Panc1 (cell line): Measurements from ENCODE around the gene ASTN2. TPM values are rescaled to one million over a fixed set of nuclear protein-coding genes. Genes with fewer than 3 reads are reported as not detected.

Source experiments
- ATAC-seq: fragments of 200-7000 bp; cut with Tn5 transposase; 2 replicates; pipeline ENCODE4 v1.9.1; 2020; ENCODE audit warnings: mild to moderate bottlenecking, moderate library complexity
- BruUV-seq: library from RNA; stranded (reverse); fragments of 400-500 nt; replicated peaks from 2 replicates; lab custom pipeline; 2021; lab: Mats Ljungman, UMichigan
- CTCF ChIA-PET: fragments of 300-600 bp; sonication (Branson Sonifier 250); formaldehyde crosslinking; loops from one replicate; lab custom pipeline; 2022; ENCODE audit warnings: antibody characterized with exemption; lab: Charles Lee
- POLR2A ChIA-PET: fragments of 300-600 bp; sonication (Branson Sonifier 250); formaldehyde crosslinking; loops from one replicate; lab custom pipeline; 2022; ENCODE audit warnings: antibody characterized with exemption; lab: Charles Lee
- DNase-seq: peaks from one replicate; pipeline ENCODE4 v3.0.0-alpha.2; 2010; ENCODE audit warnings: low read depth, low spot score
- H3K27ac ChIP-seq: 2 replicates; pipeline ENCODE4 v1.5.1; 2011; ENCODE audit warnings: mild to moderate bottlenecking, low read length, inconsistent platforms
- H3K27me3 ChIP-seq: fragments of 200-500 bp; sonication (Bioruptor generic); 2 replicates; pipeline ENCODE4 v1.6.0; 2014; ENCODE audit warnings: low read length, inconsistent platforms; ENCODE audit not compliant: control insufficient read depth, insufficient read depth
- H3K36me3 ChIP-seq: fragments of 200-500 bp; sonication (Bioruptor generic); 2 replicates; pipeline ENCODE4 v1.5.1; 2014; ENCODE audit warnings: inconsistent platforms, mild to moderate bottlenecking, low read length, moderate library complexity; ENCODE audit not compliant: control insufficient read depth, insufficient read depth
- H3K4me1 ChIP-seq: 2 replicates; pipeline ENCODE4 v1.5.1; 2011; ENCODE audit warnings: inconsistent platforms, mild to moderate bottlenecking, low read length, moderate library complexity; ENCODE audit not compliant: control insufficient read depth, insufficient read depth
- H3K4me3 ChIP-seq, 2 experiments: 2 replicates each; pipeline ENCODE4 v1.5.1; 2011 to 2012; ENCODE audit warnings: low read depth in 2 of 2, low read length in 2 of 2, mild to moderate bottlenecking in 2 of 2, inconsistent platforms in 1 of 2, moderate library complexity in 1 of 2
- H3K9me3 ChIP-seq: fragments of 200-500 bp; sonication (Bioruptor generic); 2 replicates; pipeline ENCODE4 v1.5.1; 2014; ENCODE audit warnings: low read depth, mild to moderate bottlenecking, inconsistent platforms, low read length, moderate library complexity; ENCODE audit not compliant: control insufficient read depth, insufficient read depth
- POLR2AphosphoS5 ChIP-seq: IDR thresholded peaks from 2 replicates; pipeline ENCODE4 v1.6.1; 2012; ENCODE audit warnings: mild to moderate bottlenecking, low read depth, low read length, moderate library complexity
- SIN3A ChIP-seq: IDR thresholded peaks from 2 replicates; pipeline ENCODE4 v1.6.1; 2012; ENCODE audit warnings: low read depth, mild to moderate bottlenecking, low read length, moderate library complexity, borderline replicate concordance; ENCODE audit not compliant: insufficient read depth
- TCF7L2 ChIP-seq: IDR thresholded peaks from 2 replicates; pipeline ENCODE4 v1.6.1; 2011; ENCODE audit warnings: mild to moderate bottlenecking, low read depth, low read length, inconsistent platforms
- in situ Hi-C: cut with HindIII; loops from 2 replicates; pipeline ENCODE4 v1.10.0; 2016; ENCODE audit warnings: low sequenced_read_pairs, low pct_unique_long_range_greater_than_20kb
- intact Hi-C: fragments of 100-400 bp; cut with micrococcal nuclease; formaldehyde crosslinking; loops from one replicate; pipeline ENCODE4 v1.10.0; 2022; ENCODE audit not compliant: unreplicated experiment
- total RNA-seq: library from RNA; stranded (reverse); gene quantifications from one replicate; pipeline ENCODE4 v1.2.1, GENCODE V29; 2021; ENCODE audit not compliant: unreplicated experiment
- TF ChIP-seq, protein P1 (sequence below), 2 experiments: IDR thresholded peaks; 2 replicates each; pipeline ENCODE4 v1.6.1; 2011 to 2012; ENCODE audit warnings: low read depth in 2 of 2, control low read depth in 1 of 2, low read length in 1 of 2, mild to moderate bottlenecking in 1 of 2, moderate library complexity in 1 of 2; ENCODE audit not compliant: insufficient read depth in 1 of 2
- TF ChIP-seq, protein P2 (sequence below): fragments of 450-650 bp; IDR thresholded peaks from 2 replicates; pipeline ENCODE4 v1.5.1; 2017; ENCODE audit warnings: mild to moderate bottlenecking

ASTN2 gene
- total RNA-seq, 1 experiment from 2014 or later = 3.9 TPM

GRCh38 chr9:116608064-116608463 is 806.8 kb downstream of the ASTN2 start:
- POLR2A ChIA-PET = no interaction called here
- in situ Hi-C loops = no loop called here

DNA sequence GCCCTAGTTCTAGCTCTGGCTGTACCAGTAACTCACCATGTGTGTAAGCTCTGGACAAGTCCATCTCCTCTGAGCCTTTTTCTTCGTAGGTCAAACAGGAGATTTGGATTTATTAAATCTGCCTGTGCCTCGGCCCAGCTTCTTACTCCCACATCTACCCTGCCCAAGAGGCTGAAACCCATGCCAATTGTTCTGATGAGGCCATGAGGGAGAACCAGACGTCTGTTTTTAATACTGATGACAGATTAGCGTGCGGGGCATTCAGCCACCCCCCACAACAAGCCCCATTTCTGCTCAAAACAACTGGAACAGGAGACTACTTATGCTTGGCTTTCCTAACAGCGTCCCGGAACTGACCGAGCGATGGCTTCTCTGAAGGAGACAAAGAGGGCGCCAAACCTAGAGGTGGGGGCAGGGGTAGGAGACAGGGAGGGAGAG is 808.9 kb downstream of the ASTN2 start:
- POLR2A ChIA-PET = no interaction called here
- in situ Hi-C loops = no loop called here
- no peaks in the 10 kb centered on the region for H3K27me3 ChIP-seq

More at GRCh38 chr9:116608064-116608463, 806.8 kb downstream of the ASTN2 start:
- H3K27me3 ChIP-seq = no peaks in the 10 kb centered on the region
- H3K4me1 ChIP-seq = no peaks in the 10 kb centered on the region
- H3K4me3 ChIP-seq = no peak overlapping the region
- no peaks in the 10 kb centered on the region for H3K9me3 ChIP-seq
- ATAC-seq (no peak), DNase-seq (no peak)
- no TSS peak for BruUV-seq
- no peak overlapping the region for H3K27ac ChIP-seq
- intact Hi-C loops = no loop called here
- TF ChIP-seq, protein P1, sequence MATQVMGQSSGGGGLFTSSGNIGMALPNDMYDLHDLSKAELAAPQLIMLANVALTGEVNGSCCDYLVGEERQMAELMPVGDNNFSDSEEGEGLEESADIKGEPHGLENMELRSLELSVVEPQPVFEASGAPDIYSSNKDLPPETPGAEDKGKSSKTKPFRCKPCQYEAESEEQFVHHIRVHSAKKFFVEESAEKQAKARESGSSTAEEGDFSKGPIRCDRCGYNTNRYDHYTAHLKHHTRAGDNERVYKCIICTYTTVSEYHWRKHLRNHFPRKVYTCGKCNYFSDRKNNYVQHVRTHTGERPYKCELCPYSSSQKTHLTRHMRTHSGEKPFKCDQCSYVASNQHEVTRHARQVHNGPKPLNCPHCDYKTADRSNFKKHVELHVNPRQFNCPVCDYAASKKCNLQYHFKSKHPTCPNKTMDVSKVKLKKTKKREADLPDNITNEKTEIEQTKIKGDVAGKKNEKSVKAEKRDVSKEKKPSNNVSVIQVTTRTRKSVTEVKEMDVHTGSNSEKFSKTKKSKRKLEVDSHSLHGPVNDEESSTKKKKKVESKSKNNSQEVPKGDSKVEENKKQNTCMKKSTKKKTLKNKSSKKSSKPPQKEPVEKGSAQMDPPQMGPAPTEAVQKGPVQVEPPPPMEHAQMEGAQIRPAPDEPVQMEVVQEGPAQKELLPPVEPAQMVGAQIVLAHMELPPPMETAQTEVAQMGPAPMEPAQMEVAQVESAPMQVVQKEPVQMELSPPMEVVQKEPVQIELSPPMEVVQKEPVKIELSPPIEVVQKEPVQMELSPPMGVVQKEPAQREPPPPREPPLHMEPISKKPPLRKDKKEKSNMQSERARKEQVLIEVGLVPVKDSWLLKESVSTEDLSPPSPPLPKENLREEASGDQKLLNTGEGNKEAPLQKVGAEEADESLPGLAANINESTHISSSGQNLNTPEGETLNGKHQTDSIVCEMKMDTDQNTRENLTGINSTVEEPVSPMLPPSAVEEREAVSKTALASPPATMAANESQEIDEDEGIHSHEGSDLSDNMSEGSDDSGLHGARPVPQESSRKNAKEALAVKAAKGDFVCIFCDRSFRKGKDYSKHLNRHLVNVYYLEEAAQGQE (IDR thresholded peaks at IDR 0.05; ENCODE audit: insufficient read depth in 1 of 2, low read depth in 2 of 2, low read length in 1 of 2) = no peak
- no peak for TF ChIP-seq TCF7L2
- TF ChIP-seq POLR2AphosphoS5 = no peak
- no peak for TF ChIP-seq SIN3A
- TF ChIP-seq, protein P2, sequence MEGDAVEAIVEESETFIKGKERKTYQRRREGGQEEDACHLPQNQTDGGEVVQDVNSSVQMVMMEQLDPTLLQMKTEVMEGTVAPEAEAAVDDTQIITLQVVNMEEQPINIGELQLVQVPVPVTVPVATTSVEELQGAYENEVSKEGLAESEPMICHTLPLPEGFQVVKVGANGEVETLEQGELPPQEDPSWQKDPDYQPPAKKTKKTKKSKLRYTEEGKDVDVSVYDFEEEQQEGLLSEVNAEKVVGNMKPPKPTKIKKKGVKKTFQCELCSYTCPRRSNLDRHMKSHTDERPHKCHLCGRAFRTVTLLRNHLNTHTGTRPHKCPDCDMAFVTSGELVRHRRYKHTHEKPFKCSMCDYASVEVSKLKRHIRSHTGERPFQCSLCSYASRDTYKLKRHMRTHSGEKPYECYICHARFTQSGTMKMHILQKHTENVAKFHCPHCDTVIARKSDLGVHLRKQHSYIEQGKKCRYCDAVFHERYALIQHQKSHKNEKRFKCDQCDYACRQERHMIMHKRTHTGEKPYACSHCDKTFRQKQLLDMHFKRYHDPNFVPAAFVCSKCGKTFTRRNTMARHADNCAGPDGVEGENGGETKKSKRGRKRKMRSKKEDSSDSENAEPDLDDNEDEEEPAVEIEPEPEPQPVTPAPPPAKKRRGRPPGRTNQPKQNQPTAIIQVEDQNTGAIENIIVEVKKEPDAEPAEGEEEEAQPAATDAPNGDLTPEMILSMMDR = no peak
- no peaks in the 10 kb centered on the region for H3K36me3 ChIP-seq
- CTCF ChIA-PET = no interaction called here

More for the DNA sequence above, 808.9 kb downstream of the ASTN2 start:
- CTCF ChIA-PET = no interaction called here
- Histone ChIP-seq H3K9me3 (no peaks in the 10 kb centered on the region), H3K4me3 (no peak overlapping the region), H3K27ac (no peak overlapping the region), H3K4me1 (no peaks in the 10 kb centered on the region), H3K36me3 (no peaks in the 10 kb centered on the region)
- DNase-seq = no peak
- TF ChIP-seq, protein P2 = no peak
- TF ChIP-seq, protein P1 (IDR thresholded peaks at IDR 0.05; ENCODE audit: insufficient read depth in 1 of 2, low read depth in 2 of 2, low read length in 1 of 2) = no peak
- TF ChIP-seq TCF7L2 = no peak
- no peak for TF ChIP-seq POLR2AphosphoS5
- no peak for TF ChIP-seq SIN3A
- intact Hi-C loops = no loop called here
- no TSS peak for BruUV-seq
- ATAC-seq = no peak
